Small intestine (tissue), 7 donors: Measurements from ENCODE around the gene C1orf174. TPM values are rescaled to one million over a fixed set of nuclear protein-coding genes. Genes with fewer than 3 reads are reported as not detected.

ENCODE experiments used
- DNase-seq, 2 donors: peaks; one replicate each; pipeline versions ENCODE4 v3.0.0 to v3.0.0-alpha.2; 2013
- FAIRE-seq: peaks from 2 replicates; lab custom pipeline; 2012; peaks lifted over from hg19 to GRCh38; lab: Jason Lieb, UNC
- H3K27ac ChIP-seq, 3 donors: one replicate each; pipeline ENCODE4 v1.5.1; 2013; ENCODE audit warnings: low read length in 2 of 3, mild to moderate bottlenecking in 2 of 3, control low read depth in 1 of 3, inconsistent platforms in 1 of 3, low read depth in 1 of 3, moderate library complexity in 1 of 3
- H3K27me3 ChIP-seq, 3 donors: one replicate each; pipeline ENCODE4 v1.6.1; 2013; ENCODE audit warnings: low read length in 3 of 3, inconsistent platforms in 1 of 3; ENCODE audit not compliant: control insufficient read depth in 3 of 3, insufficient read depth in 3 of 3
- H3K36me3 ChIP-seq, 3 donors: one replicate each; pipeline ENCODE4 v1.6.1; 2013; ENCODE audit warnings: low read length in 3 of 3, inconsistent platforms in 1 of 3, low read depth in 1 of 3, mild to moderate bottlenecking in 1 of 3, moderate library complexity in 1 of 3; ENCODE audit not compliant: control insufficient read depth in 3 of 3, insufficient read depth in 2 of 3
- H3K4me1 ChIP-seq, 3 donors: one replicate each; pipeline ENCODE4 v1.6.1; 2013; ENCODE audit warnings: low read length in 2 of 3, inconsistent platforms in 1 of 3, low read depth in 1 of 3, mild to moderate bottlenecking in 1 of 3, moderate library complexity in 1 of 3; ENCODE audit not compliant: control insufficient read depth in 3 of 3, insufficient read depth in 2 of 3
- H3K4me3 ChIP-seq, 3 donors: one replicate each; pipeline ENCODE4 v1.5.1; 2013; ENCODE audit warnings: low read length in 3 of 3, control low read depth in 1 of 3, inconsistent platforms in 1 of 3, low read depth in 1 of 3, mild to moderate bottlenecking in 1 of 3, moderate library complexity in 1 of 3
- H3K9me3 ChIP-seq, 2 donors: one replicate each; pipeline ENCODE4 v1.6.1; 2013; ENCODE audit warnings: low read depth in 1 of 2, low read length in 1 of 2; ENCODE audit not compliant: control insufficient read depth in 2 of 2, insufficient read depth in 1 of 2
- WGBS, 3 donors: extraction: QIAGEN DNeasy Blood & Tissue Kit; methylation state at CpG; one replicate each; pipeline ENCODE4 v1.1.7; 2013; 5-methylcytosine and 5-hydroxymethylcytosine counted together
- polyA plus RNA-seq, 4 donors: library from polyadenylated mRNA; stranded (reverse) in 3 of 4; unstranded in 1 of 4; fragments of 200-250 nt in 3 of 4; fragments of 120-200 nt in 1 of 4; gene quantifications; one replicate each; pipeline versions ENCODE4 v1.2.1 to v1.2.3, GENCODE V29; 2013
- donor health status: healthy with polysubstance abuse.
- donor health status: control.
- donor health status: control.
- donor health status: Bipolar disorder and iron deficiency.
- donor health status: healthy.

Gene C1orf174
- polyA plus RNA-seq, 4 donors = 10.8 to 28.4 (median 19.6) TPM

DNA sequence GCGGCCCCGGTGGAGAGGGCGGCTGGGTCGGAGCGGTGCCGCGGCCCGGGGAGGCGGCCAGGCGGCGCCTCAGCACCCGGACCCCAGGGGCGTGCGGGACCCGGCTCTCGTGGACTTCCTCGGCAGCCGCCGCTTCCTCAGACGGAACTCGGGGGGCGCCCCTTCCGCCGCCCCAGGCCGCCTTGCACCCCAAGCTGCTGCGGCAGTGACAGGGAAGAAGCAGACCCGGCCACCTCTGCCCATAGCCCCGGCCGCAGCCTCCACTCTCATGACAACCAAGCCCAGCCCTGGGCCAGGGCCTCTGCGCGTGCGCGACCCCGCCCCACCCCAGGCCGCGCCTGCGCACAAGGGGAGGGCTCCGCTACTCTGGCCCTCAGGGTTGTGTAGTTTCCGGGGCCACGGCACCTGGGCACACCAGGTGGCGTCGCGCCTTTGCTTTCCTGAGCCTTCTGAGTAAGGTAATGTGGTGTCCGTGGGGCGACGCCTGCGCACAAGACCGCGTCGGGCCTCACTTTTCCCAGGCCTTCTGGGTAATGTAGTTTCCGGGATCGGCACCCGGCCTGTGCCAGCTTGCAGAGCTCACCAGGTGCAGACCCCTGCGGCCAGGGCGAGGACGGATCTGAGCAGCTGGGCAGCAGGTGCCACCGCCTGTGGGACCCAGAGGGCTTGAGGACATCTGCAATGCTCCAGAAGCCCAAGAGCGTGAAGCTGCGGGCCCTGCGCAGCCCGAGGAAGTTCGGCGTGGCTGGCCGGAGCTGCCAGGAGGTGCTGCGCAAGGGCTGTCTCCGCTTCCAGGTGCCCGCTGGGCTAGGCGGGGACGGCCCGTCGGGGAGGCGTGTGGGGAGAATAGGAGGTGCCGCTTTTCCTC lies 42.9 kb downstream of the C1orf174 start, which contains the start of the genes CEP104 and DFFB:
Gene CEP104 (minus strand): TSS at position 289 of the 868 bp plus-strand sequence. CDS start 4,804 bp downstream, outside the sequence.
Gene DFFB (plus strand): TSS at position 554 of the 868 bp plus-strand sequence. CDS start 128 bp downstream, at position 682.
- H3K36me3 ChIP-seq = peaks cover 0 to 13% (median 0%) of the 10 kb centered on the region in 3 donors
- 0 to 1% (median 1%) methylated on average over 51 to 73 of the region's 73 CpGs for WGBS, 3 donors
- FAIRE-seq = no peak
- H3K4me1 ChIP-seq = peaks cover 2 to 13% (median 7%) of the 10 kb centered on the region in 3 donors
- H3K4me3 ChIP-seq = peak within 1 kb of the TSS; percentile 88 to 94 (median 91)
- DNase-seq = peak; percentile 99
- no peaks in the 10 kb centered on the region for H3K27me3 ChIP-seq
- peak within 1 kb of the TSS; percentile 60 to 87 (median 63) for H3K27ac ChIP-seq
- no peaks in the 10 kb centered on the region for H3K9me3 ChIP-seq

DNA sequence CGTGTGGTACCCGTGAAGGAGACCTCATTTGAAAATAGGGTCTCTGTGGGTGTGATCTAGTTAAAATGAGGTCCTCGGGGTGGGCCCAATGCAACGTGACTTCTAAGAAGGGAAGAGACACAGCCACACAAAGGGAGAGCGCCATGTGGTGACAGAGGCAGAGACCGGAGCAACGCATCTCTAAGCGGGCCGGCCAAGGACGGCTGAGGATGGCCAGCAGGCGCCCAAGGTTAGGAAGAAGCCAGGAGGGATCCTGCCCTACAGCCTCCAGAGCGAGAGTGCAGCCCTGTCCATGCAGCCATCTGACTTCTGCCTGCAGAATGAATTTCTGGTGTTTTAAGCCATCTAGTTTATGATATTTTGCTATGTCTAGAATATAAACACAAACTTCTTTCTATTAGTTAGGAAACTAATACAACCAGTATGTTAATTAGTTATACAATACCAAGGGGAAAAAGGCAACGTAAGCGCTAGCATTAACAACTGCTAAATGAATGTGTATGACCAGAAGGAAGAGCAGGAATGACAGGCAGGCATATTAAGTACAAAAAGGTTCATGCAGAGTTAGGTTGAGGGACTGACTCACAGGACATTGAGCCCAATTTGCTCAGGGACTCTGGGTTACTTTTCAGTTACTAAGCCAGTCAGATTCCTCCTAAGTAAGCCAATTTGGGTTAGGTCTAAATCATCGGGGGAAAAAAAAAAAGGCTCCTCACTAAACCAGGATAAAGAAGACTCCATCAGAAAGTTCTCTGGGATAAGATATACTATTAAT lies 47.2 kb downstream of the C1orf174 start:
- Histone ChIP-seq H3K27me3 (no peaks in the 10 kb centered on the region), H3K4me3 (no peak overlapping the region), H3K9me3 (no peaks in the 10 kb centered on the region), H3K36me3 (peaks cover 4 to 28% (median 6%) of the 10 kb centered on the region in 3 donors), H3K27ac (no peak overlapping the region), H3K4me1 (peaks cover 2 to 9% (median 2%) of the 10 kb centered on the region in 3 donors)
- WGBS, 3 donors = 76 to 85% (median 84%) methylated on average over 15 of the region's 15 CpGs
- DNase-seq (peak; percentile 11 to 24), FAIRE-seq (no peak)

DNA sequence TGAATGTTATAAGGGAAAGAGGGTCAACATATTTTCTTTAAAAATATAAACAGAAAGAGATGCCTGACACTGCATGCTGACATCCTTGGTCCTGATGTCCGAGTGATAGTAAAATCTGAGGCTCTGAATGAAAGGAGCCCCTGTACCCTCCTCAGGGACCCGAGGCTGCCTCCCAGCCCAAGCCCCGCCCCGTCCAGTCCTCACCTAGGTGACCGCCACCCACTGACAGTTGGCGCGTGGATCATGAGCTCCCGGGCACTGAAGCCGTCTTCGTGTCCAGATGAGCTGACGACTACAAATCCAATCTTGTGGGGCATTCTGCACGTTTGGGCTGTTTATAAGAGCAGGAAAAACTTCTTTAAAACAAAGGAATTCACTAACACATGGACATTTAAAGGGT lies 48.0 kb downstream of the C1orf174 start:
- Histone ChIP-seq H3K4me1 (peaks cover 2 to 7% (median 2%) of the 10 kb centered on the region in 3 donors), H3K27ac (no peak overlapping the region), H3K4me3 (no peak overlapping the region), H3K9me3 (no peaks in the 10 kb centered on the region), H3K36me3 (peaks cover 4 to 31% (median 11%) of the 10 kb centered on the region in 3 donors), H3K27me3 (no peaks in the 10 kb centered on the region)
- DNase-seq (no peak), FAIRE-seq (no peak)
- WGBS, 3 donors = 85 to 89% (median 88%) methylated on average over 12 of the region's 12 CpGs

DNA sequence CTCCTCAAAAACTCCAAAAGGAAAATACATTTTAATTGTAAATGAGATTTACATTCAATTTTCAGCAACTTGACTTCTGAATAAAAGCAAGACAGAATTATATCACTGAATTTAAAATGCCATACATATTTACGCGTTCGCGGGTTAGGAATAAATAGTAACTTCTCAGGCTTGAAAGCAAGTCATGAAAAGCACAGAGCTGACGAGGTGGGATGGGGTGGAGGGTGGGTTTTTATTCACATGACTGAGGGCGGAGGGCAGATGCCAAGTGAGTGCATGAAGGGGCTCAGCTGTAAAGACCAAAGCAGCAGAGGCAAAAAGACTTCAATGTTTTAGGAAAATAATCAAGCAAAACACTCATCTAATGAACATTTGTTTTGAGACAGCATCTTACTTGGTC lies 48.8 kb downstream of the C1orf174 start:
- Histone ChIP-seq H3K36me3 (peaks cover 4 to 32% (median 14%) of the 10 kb centered on the region in 3 donors), H3K4me1 (peaks cover 2 to 7% (median 2%) of the 10 kb centered on the region in 3 donors), H3K27ac (no peak overlapping the region), H3K4me3 (no peak overlapping the region), H3K9me3 (no peaks in the 10 kb centered on the region), H3K27me3 (no peaks in the 10 kb centered on the region)
- 94 to 97% (median 94%) methylated on average over 6 of the region's 6 CpGs for WGBS, 3 donors
- no peak for FAIRE-seq
- DNase-seq = no peak

DNA sequence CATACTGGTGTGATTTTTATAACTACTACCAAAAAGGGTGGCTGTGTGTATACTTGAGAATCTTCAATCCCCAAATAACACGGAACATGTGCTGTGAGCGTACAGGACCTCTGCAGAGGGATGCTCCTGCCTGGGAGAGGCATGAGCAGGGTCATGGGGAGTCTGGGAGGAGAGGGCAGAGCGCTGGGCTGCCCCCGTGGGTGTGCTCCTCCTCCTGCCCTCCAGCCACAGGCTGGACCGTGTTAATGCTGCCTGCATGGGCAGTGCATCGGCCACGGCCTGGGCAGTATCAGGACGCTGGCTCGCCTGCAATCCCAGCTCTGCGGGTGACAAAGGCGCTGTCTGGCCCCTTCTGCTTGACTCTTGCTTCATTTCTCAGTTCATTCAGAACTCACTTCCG lies 49.2 kb downstream of the C1orf174 start:
- no peak overlapping the region for H3K4me3 ChIP-seq
- FAIRE-seq = no peak
- peaks cover 2 to 5% (median 5%) of the 10 kb centered on the region in 3 donors for H3K4me1 ChIP-seq
- H3K27ac ChIP-seq = no peak overlapping the region
- no peak for DNase-seq
- no peaks in the 10 kb centered on the region for H3K27me3 ChIP-seq
- peaks cover 4 to 34% (median 14%) of the 10 kb centered on the region in 3 donors for H3K36me3 ChIP-seq
- WGBS, 3 donors = 89 to 91% (median 90%) methylated on average over 12 of the region's 12 CpGs
- H3K9me3 ChIP-seq = no peaks in the 10 kb centered on the region

DNA sequence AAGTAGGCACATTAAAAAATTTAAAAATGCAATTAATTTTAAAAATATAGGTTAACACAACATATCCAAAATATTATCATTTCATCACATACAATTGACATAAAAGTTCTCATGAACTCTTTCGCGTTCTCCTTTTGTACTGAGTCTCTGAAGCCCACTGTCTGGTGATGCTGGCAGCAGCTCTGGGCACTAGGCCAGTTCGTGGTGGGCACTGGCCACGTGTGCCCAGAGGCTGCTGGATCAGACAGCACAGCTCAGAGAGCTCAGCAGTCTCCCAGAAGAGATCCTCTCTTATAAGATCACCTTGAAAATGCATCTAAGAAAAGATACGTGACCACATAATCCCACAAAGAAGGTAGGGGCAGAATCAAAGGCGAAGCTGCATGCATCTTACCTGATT lies 53.0 kb downstream of the C1orf174 start:
- Histone ChIP-seq H3K36me3 (peaks cover 6 to 40% (median 16%) of the 10 kb centered on the region in 3 donors), H3K27ac (no peak overlapping the region), H3K4me3 (no peak overlapping the region), H3K4me1 (peaks cover 0 to 3% (median 0%) of the 10 kb centered on the region in 3 donors), H3K27me3 (no peaks in the 10 kb centered on the region), H3K9me3 (no peaks in the 10 kb centered on the region)
- 82 to 90% (median 85%) methylated on average over 6 of the region's 6 CpGs for WGBS, 3 donors
- FAIRE-seq (no peak), DNase-seq (no peak)

DNA sequence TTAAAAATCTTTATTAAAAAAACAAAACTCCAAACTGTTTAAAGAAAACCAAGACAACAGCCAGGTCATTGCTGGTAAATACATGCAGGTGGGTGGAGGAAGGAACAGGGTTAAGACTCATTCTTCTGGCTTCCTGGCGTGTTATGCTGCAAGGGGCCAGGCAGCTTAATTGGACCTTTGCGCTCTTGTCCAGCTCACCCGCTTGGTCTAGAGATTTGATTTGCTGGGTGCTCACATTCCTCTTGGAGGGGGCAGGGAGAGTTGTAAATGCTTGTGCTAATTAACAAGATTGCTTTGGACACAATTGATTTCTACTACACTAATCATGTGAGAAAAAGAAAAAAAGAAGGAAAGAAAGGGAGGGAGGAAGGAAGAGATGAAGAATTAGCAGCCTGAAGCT lies 53.5 kb downstream of the C1orf174 start:
- no peak for FAIRE-seq
- 82 to 89% (median 88%) methylated on average over 3 of the region's 3 CpGs for WGBS, 3 donors
- peaks cover 6 to 39% (median 16%) of the 10 kb centered on the region in 3 donors for H3K36me3 ChIP-seq

DNA sequence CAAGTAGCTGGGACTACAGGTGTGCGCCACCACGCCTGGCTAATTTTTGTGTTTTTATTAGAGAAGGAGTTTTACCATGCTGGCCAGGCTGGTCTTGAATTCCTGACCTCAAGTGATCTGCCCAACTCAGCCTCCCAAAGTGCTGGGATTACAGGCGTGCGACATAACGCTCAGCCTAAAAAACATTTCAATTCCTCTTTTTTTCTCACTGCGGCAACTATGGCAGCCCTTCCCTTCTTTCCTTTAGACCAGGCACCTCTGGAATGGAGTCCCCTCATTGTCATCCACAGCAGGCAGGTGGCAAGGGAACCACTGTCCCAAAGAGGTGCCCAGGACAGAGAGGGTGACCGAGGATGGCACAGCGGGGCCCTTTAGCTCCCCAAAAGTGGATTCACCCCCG lies 57.2 kb downstream of the C1orf174 start:
- Histone ChIP-seq H3K27ac (no peak overlapping the region), H3K27me3 (no peaks in the 10 kb centered on the region), H3K4me1 (peaks cover 0 to 3% (median 0%) of the 10 kb centered on the region in 3 donors), H3K36me3 (peaks cover 2 to 51% (median 23%) of the 10 kb centered on the region in 3 donors), H3K9me3 (peaks cover 0 to 3% of the 10 kb centered on the region in 2 donors), H3K4me3 (no peak overlapping the region)
- 91 to 97% (median 94%) methylated on average over 9 of the region's 9 CpGs for WGBS, 3 donors
- DNase-seq (no peak), FAIRE-seq (no peak)

More for the DNA sequence above, 53.5 kb downstream of the C1orf174 start:
- Histone ChIP-seq H3K4me3 (no peak overlapping the region), H3K9me3 (no peaks in the 10 kb centered on the region), H3K4me1 (peaks cover 0 to 3% (median 0%) of the 10 kb centered on the region in 3 donors), H3K27me3 (no peaks in the 10 kb centered on the region), H3K27ac (no peak overlapping the region)
- peak in 1 of 2 donors; percentile 66 for DNase-seq
